Panc1 (cell line): ENCODE measurements around the gene TMEM233. TPM values are rescaled to one million over a fixed set of nuclear protein-coding genes. Genes with fewer than 3 reads are reported as not detected.
A peak's percentile ranks its signal among the peaks of the same experiment; 100 is the strongest.

Experiments
- ATAC-seq: fragments of 200-7000 bp; cut with Tn5 transposase; 2 replicates; pipeline ENCODE4 v1.9.1; 2020; ENCODE audit warnings: mild to moderate bottlenecking, moderate library complexity
- BruUV-seq: library from RNA; stranded (reverse); fragments of 400-500 nt; replicated peaks from 2 replicates; lab custom pipeline; 2021; lab: Mats Ljungman, UMichigan
- CTCF ChIA-PET: fragments of 300-600 bp; sonication (Branson Sonifier 250); formaldehyde crosslinking; loops from one replicate; lab custom pipeline; 2022; ENCODE audit warnings: antibody characterized with exemption; lab: Charles Lee
- POLR2A ChIA-PET: fragments of 300-600 bp; sonication (Branson Sonifier 250); formaldehyde crosslinking; loops from one replicate; lab custom pipeline; 2022; ENCODE audit warnings: antibody characterized with exemption; lab: Charles Lee
- DNase-seq: peaks from one replicate; pipeline ENCODE4 v3.0.0-alpha.2; 2010; ENCODE audit warnings: low read depth, low spot score
- H3K27ac ChIP-seq: 2 replicates; pipeline ENCODE4 v1.5.1; 2011; ENCODE audit warnings: mild to moderate bottlenecking, low read length, inconsistent platforms
- H3K27me3 ChIP-seq: fragments of 200-500 bp; sonication (Bioruptor generic); 2 replicates; pipeline ENCODE4 v1.6.0; 2014; ENCODE audit warnings: low read length, inconsistent platforms; ENCODE audit not compliant: control insufficient read depth, insufficient read depth
- H3K36me3 ChIP-seq: fragments of 200-500 bp; sonication (Bioruptor generic); 2 replicates; pipeline ENCODE4 v1.5.1; 2014; ENCODE audit warnings: inconsistent platforms, mild to moderate bottlenecking, low read length, moderate library complexity; ENCODE audit not compliant: control insufficient read depth, insufficient read depth
- H3K4me1 ChIP-seq: 2 replicates; pipeline ENCODE4 v1.5.1; 2011; ENCODE audit warnings: inconsistent platforms, mild to moderate bottlenecking, low read length, moderate library complexity; ENCODE audit not compliant: control insufficient read depth, insufficient read depth
- H3K4me3 ChIP-seq, 2 experiments: 2 replicates each; pipeline ENCODE4 v1.5.1; 2011 to 2012; ENCODE audit warnings: low read depth in 2 of 2, low read length in 2 of 2, mild to moderate bottlenecking in 2 of 2, inconsistent platforms in 1 of 2, moderate library complexity in 1 of 2
- H3K9me3 ChIP-seq: fragments of 200-500 bp; sonication (Bioruptor generic); 2 replicates; pipeline ENCODE4 v1.5.1; 2014; ENCODE audit warnings: low read depth, mild to moderate bottlenecking, inconsistent platforms, low read length, moderate library complexity; ENCODE audit not compliant: control insufficient read depth, insufficient read depth
- POLR2AphosphoS5 ChIP-seq: IDR thresholded peaks from 2 replicates; pipeline ENCODE4 v1.6.1; 2012; ENCODE audit warnings: mild to moderate bottlenecking, low read depth, low read length, moderate library complexity
- REST ChIP-seq, 2 experiments: IDR thresholded peaks; 2 replicates each; pipeline ENCODE4 v1.6.1; 2011 to 2012; ENCODE audit warnings: low read depth in 2 of 2, control low read depth in 1 of 2, low read length in 1 of 2, mild to moderate bottlenecking in 1 of 2, moderate library complexity in 1 of 2; ENCODE audit not compliant: insufficient read depth in 1 of 2
- SIN3A ChIP-seq: IDR thresholded peaks from 2 replicates; pipeline ENCODE4 v1.6.1; 2012; ENCODE audit warnings: low read depth, mild to moderate bottlenecking, low read length, moderate library complexity, borderline replicate concordance; ENCODE audit not compliant: insufficient read depth
- TCF7L2 ChIP-seq: IDR thresholded peaks from 2 replicates; pipeline ENCODE4 v1.6.1; 2011; ENCODE audit warnings: mild to moderate bottlenecking, low read depth, low read length, inconsistent platforms
- in situ Hi-C: cut with HindIII; loops from 2 replicates; pipeline ENCODE4 v1.10.0; 2016; ENCODE audit warnings: low sequenced_read_pairs, low pct_unique_long_range_greater_than_20kb
- intact Hi-C: fragments of 100-400 bp; cut with micrococcal nuclease; formaldehyde crosslinking; loops from one replicate; pipeline ENCODE4 v1.10.0; 2022; ENCODE audit not compliant: unreplicated experiment
- total RNA-seq: library from RNA; stranded (reverse); gene quantifications from one replicate; pipeline ENCODE4 v1.2.1, GENCODE V29; 2021; ENCODE audit not compliant: unreplicated experiment
- TF ChIP-seq, protein P1 (sequence below): fragments of 450-650 bp; IDR thresholded peaks from 2 replicates; pipeline ENCODE4 v1.5.1; 2017; ENCODE audit warnings: mild to moderate bottlenecking

The TMEM233 gene
- total RNA-seq, 1 experiment from 2014 or later = not detected

DNA sequence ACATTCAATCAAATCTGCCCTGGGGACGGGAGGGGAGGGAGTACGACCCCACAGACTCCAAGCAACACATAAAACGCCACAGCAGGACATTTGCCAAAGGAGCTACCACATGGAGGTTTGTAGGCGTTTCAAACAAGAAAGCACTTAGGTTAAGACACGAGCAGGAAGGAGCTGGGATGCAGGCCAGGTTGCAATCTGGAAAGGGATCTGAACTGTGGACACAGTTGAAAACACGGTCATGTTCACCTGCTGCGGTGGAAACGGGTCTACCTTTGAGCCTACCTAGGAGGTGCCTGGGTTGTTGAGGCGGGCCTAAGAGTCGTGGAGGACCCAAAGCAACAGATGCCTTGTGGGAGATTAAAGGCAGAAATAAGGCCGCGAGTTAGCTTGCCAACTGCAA, 92.8 kb downstream of the TMEM233 start:
- intact Hi-C loops (no loop called here), in situ Hi-C loops (no loop called here)
- Histone ChIP-seq H3K9me3 (no peaks in the 10 kb centered on the region), H3K27ac (no peak overlapping the region), H3K4me1 (peaks cover 3% of the 10 kb centered on the region; the same call in 1 of the 2 replicates), H3K4me3 (no peak overlapping the region), H3K36me3 (0 out of 2 replicates have a peak, but pooled peaks cover 2% of the 10 kb centered on the region), H3K27me3 (no peaks in the 10 kb centered on the region)
- ATAC-seq (no peak), DNase-seq (no peak)
- TF ChIP-seq, protein P1, sequence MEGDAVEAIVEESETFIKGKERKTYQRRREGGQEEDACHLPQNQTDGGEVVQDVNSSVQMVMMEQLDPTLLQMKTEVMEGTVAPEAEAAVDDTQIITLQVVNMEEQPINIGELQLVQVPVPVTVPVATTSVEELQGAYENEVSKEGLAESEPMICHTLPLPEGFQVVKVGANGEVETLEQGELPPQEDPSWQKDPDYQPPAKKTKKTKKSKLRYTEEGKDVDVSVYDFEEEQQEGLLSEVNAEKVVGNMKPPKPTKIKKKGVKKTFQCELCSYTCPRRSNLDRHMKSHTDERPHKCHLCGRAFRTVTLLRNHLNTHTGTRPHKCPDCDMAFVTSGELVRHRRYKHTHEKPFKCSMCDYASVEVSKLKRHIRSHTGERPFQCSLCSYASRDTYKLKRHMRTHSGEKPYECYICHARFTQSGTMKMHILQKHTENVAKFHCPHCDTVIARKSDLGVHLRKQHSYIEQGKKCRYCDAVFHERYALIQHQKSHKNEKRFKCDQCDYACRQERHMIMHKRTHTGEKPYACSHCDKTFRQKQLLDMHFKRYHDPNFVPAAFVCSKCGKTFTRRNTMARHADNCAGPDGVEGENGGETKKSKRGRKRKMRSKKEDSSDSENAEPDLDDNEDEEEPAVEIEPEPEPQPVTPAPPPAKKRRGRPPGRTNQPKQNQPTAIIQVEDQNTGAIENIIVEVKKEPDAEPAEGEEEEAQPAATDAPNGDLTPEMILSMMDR = no peak
- no peak for TF ChIP-seq POLR2AphosphoS5
- TF ChIP-seq REST (IDR thresholded peaks at IDR 0.05; ENCODE audit: insufficient read depth in 1 of 2, low read depth in 2 of 2, low read length in 1 of 2) = no peak
- TF ChIP-seq TCF7L2 = no peak
- no peak for TF ChIP-seq SIN3A
- BruUV-seq = TSS peak; percentile 74
- CTCF ChIA-PET = no interaction called here
- POLR2A ChIA-PET = no interaction called here

DNA sequence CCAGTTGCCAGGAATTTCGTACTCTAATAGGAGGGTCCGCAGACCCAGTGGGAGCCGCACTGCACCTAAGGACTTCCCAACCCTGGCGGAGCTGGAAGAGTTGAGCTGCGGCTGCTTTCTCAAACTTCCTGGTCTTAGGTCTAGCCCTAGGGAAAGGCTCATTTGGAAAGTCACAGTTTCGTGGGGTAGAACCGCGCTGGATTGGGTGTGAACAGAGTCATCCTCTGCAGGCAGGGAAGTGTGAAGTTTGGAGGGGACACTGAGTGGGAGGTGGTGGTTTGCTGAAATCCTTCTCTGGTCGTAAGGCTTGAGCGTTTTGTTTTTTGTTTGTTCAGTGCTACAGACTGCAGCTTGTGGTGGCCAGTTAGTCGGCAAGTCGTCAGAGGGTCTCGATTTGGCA, 93.2 kb downstream of the TMEM233 start:
- H3K27ac ChIP-seq = no peak overlapping the region
- no peaks in the 10 kb centered on the region for H3K27me3 ChIP-seq
- peaks cover 1% of the 10 kb centered on the region; the same call in 1 of the 2 replicates for H3K4me1 ChIP-seq
- H3K9me3 ChIP-seq = no peaks in the 10 kb centered on the region
- no peak for DNase-seq
- intact Hi-C loops = no loop called here
- 0 out of 2 replicates have a peak, but pooled peaks cover 2% of the 10 kb centered on the region for H3K36me3 ChIP-seq
- no peak for ATAC-seq
- H3K4me3 ChIP-seq = no peak overlapping the region
- in situ Hi-C loops = no loop called here
- CTCF ChIA-PET = no interaction called here
- no peak for TF ChIP-seq REST (IDR thresholded peaks at IDR 0.05; ENCODE audit: insufficient read depth in 1 of 2, low read depth in 2 of 2, low read length in 1 of 2)
- no peak for TF ChIP-seq TCF7L2
- TF ChIP-seq SIN3A = no peak
- no peak for TF ChIP-seq POLR2AphosphoS5
- TF ChIP-seq, protein P1 = no peak
- POLR2A ChIA-PET = no interaction called here
- BruUV-seq = no TSS peak
